Medulla oblongata (tissue), 1 donor: ENCODE results near the gene TMIGD3.
A peak's percentile ranks its signal among the peaks of the same experiment; 100 is the strongest.
"Not testable (repeated sequence)": the region's sequence is repeated elsewhere in the genome, so short reads cannot be mapped to it uniquely, and the experiment has no call there.

Experiments used
- DNase-seq: peaks from one replicate; pipeline ENCODE4 v3.0.0-alpha.2; 2015; ENCODE audit errors: extremely low spot score

TMIGD3 gene

DNA sequence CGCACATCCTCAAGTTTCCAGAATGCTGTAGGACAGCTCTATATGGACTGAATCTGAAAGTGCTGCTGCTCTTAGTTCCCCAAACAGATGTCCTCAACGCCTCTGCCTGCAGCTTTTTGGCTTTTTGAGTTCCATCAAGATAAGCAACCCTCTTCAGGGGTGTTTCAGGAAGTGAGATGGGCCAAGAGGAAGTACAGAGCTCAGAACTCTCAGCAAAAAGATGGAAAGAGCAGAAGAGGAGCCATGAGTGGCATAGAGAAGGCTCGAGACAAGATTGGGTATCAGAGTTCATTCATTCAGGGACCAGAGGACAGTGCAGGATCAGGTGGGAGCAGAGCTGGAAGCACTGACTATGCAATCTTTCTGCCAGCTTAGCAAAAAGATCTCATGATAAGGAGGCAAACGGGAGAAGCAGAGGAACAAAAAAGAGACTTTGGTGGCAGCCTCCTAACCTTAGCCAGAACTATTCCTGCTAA is at the start of gene TMIGD3, which contains the start of gene ADORA3:
TMIGD3 (minus strand) TSS at position 49 of the 476 bp plus-strand sequence. CDS start 279 bp downstream, outside the sequence.
ADORA3 (minus strand) TSS at position 49 of the 476 bp plus-strand sequence. CDS start 279 bp downstream, outside the sequence.
- DNase-seq: peak; percentile 83

DNA sequence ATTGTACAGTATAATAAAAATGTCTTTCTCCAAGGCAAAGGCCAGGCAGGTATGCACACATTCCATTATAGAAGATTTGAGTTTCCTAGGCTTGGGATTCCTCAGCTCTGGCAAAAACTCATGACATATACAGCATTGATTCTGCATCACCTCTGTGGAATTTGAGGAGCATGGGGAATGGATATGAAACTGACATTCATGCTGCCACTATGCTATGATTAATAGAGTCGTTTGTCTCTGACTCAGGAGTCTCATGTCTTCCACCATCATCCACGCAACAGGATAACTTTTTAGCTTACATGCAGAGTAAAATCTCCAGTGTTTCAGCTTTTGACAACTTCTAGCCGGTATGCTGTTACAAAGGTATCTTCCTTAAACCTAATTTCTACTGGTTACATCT is 49.8 kb upstream of the TMIGD3 start:
- no peak for DNase-seq

DNA sequence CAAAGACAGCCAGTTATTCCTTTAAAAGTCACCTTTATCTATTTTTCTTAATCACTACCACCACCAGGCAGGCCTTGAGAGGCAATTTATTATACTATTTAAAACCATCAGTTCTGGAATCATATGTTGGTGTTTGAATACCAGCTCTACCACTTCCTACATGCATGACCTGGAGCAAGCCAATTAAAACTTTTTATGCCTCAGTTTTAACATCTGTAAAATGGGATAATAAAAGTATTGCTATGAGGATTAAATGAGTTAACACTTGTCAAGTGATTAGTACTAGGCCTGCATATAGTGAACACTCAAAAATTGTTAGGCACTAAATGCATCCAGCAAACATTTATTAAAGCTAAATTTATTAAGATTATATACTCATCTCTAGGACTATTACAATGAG is 49.2 kb upstream of the TMIGD3 start:
- DNase-seq: no peak

DNA sequence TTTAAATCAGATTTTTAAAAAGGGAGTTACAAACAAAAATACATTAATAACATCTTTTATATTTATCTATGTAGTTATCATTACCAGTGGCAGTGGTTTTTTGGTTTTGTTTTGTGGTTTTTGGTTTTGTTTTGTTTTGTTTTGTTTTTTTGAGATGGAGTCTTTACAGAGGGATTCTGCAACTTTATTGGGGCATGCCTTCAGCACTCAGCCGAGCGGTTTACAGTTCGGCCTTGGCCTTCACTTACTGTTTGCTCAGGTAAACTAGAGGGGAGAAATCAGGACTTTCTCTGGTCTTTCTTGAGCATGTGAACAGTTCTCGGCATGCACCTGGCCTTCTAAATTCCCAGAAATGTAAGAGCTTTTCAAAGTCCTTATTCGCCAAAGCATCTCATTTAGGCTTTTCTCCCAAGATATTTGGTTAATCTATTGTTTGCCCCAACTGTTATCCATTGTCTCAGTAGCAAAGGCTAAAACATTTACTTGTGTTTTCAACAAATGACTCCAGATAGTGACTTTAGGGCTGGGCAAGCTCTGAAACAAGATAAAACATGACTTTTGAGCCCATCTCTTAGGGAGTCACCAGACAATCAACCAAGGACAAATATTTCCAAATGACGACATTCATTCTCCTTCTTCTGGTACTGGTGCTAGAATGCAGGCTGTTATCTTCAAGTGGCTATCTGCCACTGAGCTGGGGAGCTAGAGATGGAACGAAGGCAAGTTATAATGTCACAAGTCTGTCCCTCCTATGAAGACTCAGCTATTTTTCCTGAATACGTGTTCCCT is 48.4 kb upstream of the TMIGD3 start:
- DNase-seq: no peak

DNA sequence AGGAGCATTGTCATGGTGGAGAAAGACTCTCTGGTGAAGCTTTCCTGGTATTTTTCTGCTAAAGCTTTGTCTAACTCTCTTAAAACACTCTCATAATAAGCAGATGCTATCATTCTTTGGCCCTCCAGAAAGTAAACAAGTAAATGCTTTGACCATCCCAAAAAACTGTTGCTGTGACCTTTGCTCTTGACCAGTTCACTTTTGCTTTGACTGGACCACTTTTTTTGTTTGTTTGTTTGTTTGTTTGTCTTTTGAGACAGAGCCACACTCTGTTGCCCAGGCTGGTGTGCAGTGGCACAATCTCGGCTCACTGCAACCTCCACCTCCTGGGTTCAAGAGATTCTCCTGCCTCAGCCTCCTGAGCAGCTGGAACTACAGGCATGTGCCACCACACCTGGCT is 44.4 kb upstream of the TMIGD3 start:
- DNase-seq: not testable (repeated sequence)

DNA sequence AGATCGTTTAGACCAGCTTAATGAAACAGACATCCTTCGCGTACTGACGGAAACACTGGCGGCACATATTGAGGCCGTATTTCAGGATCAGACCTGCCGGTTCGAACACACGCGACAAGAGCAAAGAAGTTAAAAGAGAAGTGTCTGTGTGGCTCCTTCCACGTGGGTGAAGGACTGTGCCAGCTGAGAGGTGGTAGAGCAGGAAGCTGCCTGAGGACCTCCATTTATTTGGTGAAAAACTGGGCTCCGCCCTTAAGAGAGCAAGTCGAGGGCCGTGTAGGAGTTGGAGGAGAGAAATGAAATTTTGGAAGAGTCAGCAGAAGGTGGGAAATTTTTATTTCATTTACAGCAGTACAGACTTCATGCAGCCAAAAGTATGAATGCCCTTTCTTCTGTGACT is 38.8 kb upstream of the TMIGD3 start:
- no peak for DNase-seq

DNA sequence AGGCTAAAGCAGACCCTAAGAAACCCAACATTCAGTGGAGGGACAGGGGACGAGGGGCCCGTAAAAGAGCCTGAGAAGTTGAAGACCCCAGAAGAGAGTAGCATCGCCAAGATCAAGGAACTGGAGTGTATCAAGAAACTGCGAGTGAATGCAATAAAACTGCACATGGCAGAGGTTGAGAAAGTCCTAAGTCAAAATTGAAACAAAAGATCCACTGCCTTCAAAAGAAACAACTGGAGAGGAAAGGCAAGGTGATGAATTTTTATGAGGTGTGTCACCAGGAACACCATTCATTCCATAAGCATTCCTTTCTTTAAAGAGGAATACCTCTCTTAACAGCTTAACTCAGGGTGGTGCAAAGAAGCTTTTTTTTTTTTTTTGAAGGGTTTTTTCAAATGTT is 38.3 kb upstream of the TMIGD3 start:
- DNase-seq: no peak

DNA sequence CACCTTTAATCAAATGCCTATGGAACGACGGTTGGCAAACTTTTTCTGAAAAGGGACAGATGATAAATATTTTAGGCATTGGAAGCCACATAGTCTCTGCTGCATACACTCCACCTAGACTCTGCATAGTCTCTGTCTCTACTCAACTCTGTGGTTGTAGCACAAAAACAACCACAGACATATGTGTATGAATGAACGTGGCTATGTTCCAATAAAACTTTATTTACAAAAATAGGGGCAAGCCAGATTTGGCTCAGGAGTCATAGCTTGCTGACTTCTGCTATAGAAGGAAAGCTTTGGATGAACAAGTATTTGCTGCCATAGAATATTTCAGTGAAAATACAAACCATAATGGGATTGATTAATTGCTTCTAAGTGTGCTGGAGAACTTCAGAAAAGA is 37.5 kb upstream of the TMIGD3 start:
- DNase-seq: no peak

DNA sequence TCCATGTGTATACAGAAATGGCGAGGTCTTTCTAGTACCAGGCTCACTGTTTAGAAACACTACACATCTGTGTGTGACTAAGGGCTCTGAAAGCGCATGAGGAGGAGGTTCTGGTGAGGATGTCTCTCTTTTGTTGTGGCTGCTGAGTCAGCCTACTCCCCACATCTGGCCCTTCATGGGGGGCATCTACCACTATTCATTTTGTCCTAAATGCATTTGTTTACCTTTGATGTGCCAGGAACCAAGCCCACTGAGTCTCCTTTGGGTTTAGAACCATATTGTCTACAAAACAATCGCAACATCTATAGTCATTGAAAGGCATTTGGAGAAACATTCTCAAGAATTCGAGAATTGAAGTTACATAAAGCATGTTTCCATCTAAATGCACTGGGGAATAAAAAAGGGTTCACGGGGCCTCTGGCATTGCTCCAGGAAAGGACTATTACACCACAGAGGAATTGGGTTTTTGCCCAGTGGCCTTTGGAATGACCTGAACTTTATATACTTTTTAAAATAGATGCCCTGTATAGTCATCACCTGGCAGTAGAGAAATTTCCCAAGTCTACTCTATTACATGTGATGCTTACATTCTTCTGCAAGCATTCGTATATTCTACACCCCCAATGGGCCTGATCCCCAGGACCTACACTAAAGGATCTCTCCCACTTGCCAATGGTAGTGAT is 35.1 kb upstream of the TMIGD3 start:
- DNase-seq: no peak

DNA sequence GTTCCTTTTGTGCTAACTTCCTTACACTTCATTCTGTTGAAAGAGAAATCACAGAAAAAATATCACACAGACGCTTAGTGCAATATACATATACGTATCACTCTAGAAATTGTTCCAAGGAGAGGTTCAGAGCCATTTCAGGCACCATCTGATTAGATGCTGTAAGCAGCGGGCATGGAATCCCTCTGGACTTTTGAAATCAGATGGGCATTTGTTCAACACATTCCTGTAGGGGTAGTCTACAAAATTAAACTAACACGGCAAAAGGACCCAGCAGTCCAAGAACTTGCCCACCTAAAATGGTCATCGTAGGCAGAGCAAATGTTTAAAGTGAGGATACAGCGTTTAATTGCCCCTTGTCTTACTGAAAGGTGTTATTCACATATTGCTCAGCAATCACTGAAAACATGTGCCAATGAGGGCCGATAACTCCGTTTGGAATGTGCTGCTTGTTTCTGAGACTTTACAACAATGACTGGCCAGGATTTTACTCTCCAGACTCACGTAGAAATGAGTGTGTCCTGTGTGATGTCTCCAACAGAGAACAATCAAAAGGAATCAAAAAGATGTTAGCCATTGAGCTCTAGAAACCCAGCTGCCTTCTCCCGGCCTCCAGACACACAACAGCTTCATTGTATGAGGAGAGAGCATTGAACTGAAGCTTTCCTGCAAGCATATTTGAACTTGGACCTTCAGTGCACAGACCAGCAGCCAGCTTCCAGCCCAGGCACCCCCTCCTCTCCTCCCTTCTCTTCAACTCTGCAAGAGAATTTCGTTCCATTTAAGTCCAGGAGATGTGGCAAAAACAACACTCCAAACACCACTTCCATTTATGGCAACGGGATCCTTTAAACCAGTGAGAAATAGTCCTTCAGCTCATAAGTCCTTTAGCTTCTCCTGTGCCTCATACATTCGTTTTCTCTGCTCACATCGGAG is 32.1 kb upstream of the TMIGD3 start:
- DNase-seq: peak; percentile 89

DNA sequence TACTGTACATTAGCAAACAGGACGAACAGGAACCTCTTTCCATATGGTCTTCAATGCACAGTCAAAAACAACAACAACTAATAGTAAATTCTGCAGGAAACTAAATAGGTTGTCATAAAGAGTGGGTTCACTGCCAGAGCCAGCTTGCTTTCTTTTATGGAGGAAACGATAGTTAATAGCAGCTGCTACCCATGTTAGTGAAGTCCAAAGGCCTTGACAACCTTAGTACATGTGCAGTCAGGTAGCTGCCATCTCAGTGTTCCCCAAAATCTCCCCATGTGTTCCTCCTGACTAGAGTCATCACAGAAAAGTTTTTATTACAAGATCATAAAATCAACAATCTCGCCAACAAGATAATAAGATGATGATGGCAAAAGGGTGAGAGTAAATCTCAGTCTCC is 16.6 kb upstream of the TMIGD3 start:
- DNase-seq: no peak

DNA sequence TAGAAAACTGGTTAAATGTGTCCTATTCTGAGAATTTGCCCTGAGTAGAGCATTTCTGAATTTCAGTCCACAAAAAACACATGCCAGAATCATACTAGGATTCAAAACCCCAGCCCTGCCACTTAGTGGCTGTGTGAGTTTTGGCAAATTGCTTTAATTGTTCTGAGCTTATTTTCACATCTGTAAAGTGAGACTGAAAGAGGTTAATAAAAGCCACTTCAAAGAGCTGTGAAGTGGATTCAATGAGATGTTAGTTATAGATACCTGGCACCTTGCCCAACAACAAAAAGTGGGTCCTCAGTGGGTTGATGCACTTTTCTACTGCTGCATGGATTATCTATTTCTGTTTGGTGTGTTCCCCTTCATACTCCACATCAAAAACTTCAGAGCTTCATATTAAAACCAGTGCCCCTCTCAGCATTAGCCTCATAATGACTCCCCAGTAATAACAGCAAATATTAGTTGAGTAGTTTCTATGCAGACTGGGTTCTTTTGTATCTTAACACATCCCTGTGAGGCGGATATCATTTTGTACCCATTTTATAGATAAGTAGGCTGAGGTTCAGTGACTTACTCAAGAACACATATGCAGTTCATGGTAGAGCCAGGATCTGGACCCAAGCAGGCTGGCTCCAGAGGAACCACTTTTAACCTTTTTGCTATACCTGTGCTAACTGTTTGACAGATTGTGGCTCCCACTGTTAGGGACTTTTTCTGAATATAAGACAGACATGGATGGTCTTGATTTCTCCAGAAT is 14.2 kb upstream of the TMIGD3 start:
- DNase-seq: no peak

DNA sequence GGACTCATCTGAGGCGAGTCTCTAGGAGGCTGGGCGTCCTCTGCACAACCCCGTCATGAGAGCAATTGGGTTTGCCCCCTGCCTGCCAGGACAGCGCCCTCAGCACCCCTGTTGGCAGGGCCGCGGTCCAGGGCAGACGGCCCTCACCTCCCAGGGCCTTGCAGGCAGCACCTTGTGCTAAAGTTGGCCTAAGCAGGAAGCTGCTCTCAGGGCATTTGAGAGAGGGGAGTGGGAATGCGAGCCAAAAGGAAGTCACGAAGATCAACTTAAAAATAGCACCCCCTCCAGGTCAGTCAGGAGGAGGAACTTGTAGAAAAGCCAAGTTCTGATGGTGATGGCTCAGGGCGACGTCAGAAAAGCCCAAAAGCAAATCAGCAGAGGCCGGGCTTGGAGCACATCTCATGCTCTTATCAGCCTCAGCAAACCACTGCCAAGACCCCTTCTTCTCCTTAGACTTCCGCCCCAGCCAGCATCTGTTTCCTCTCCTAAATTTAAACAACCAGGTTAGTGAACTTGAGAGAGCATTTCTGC is 12.6 kb upstream of the TMIGD3 start:
- DNase-seq: peak; percentile 83

DNA sequence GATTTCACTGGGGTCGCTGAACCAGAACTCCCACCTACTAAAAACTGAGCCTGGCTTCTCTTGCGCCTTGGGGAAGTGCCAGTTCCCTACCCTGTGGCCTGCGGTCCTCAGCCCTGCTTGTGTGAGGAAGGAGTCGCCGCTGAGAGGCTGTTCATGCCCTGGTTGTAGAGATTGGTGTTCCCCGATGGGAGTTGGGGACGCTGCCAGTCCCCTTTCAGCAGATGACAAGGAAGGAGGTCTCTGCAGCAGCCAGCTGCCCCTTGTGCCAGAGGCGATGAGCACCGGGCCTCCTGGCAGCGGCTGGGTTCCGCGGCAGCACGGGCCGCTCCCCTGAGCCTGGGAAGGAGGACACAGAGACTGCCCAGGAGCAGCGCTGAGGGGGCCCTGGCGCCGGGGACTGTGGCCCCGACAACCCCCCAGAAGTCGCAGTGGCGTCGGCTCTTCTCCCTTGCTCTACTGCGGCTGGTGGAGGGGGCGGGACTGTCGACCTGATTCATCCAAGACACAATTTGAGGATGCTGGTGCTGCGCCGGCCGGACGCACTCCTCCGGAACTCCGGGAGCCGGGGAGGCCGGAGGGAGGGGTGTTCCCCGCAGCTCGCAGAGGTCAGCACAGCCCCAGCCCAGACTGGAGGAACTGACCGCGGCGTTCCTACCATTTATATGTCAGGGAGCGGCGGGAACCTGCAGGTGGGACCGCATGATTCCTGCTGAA is 12.0 kb upstream of the TMIGD3 start:
- DNase-seq: peak; percentile 51

DNA sequence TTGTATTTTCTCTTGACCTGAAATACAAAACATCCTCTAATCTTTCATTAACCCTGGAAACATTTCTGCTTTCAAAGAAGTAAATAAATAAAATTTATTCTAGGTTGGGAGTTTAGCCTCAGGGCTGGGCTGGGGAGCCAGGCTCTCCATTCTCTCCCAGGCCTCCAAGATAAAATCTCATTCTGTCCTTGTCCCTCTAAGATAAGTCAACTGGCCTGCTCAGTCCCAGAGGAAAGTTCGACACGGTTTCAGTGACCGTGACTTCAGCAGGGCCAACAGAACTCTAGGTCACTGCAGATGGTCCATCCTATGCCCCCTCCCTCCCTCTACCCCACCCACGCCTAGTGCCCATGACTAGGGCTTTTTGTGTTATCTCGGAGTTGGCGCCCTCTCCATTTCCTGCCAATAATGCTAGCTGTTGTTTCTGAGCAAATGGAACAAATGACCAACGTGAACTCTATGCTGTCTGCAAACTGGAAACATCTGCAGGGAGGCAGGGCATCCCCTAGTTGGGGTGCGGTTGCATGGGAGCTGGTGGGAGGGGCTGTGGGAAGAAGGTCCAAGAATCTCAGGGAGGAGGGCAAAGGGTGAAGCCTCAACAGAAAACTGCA is 10.1 kb upstream of the TMIGD3 start:
- DNase-seq: peak; percentile 89

DNA sequence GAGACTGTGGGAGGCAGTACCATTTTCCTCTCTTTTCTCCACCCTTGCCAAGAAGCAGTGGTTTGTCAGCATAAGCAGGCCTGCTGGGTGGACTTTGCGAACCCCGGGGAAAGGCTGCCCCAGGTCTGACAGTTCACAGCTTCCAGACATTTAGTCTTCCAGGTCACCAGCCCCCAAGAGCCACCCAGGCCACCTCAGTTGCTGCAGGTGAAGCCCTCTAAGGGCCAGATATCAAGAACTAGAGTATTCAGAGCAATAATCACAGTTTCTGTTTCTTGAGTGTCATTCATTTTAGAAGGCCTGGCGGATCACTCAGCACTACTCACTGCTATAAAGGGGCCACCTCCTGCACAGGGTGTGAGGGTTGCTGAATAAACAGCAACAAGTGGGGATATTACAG is 9.5 kb upstream of the TMIGD3 start:
- no peak for DNase-seq

DNA sequence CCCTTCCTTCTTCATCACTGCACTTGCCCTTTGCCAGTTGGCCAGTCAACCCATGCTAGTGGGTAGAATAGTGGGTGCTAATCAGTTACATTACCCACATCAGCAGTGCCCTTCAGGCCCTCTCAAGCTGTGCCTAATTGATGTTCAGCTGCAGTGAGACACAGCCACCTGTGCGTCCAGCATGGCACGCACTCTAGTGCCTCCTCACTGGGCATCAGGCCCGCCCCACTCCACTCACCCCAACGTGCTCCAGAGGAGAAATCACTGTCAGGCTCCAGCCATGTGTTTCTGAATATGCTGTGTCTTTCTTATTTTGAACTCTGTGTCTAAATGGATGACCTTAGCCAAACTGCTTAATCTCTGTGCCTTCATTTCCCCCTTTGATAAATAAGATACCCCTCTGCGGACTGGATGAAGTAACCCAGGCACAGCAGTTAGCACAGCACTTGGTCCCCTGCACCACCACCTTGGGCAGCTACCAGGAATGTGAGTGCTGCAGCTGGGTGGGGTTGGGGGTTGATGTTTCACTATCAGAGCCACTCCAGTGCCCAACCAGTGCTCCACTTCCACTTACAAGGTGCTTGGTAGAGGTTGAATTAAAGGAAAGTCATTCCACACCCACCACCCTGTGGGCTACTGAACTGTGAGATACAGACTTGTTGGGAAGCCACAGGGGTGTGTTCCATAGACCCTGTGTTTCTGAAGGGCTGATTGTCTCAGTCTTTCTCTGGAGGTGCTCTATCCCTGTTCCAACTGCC is 8.9 kb upstream of the TMIGD3 start:
- DNase-seq: no peak

DNA sequence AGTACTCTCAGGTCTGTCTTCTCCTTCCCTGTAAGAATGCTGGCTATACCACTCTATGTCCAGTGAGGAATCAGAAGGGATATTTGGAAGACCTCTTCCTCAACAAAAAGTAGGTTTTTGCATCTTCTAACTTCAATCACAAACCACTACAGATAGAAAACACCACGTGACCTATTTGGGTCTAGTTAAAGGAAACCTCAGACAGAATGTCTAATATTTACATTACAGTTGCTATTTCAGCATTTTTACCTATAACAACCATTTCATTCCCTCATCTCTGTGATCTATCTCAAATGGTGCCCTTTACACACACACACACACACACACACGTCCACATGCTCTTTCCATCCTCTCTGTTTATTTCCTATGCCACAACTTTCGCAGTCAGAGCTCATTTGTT is 7.9 kb upstream of the TMIGD3 start:
- DNase-seq: no peak

DNA sequence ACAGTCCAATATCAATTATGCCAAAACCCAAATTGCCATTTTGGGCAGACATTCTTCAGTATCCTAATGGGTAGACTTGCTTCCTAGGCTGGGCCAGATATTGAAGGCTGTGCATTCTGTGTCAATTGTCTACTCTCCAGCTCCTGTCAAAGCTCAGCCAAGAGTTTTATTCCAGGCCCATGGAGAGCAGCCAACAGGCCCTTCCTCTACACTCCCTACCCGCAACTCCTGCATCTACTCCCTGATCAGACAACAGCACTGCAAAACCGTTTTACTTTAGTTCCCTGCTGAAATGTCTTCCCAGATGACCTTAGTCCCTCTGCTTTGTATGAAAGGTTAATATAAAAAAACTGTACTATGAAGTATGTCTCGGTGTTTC is 6.6 kb upstream of the TMIGD3 start:
- DNase-seq: peak; percentile 77
